Endothelial cell of umbilical vein (primary cell): Measurements from ENCODE around the gene CFAP77. TPM values are rescaled to one million over a fixed set of nuclear protein-coding genes. Genes with fewer than 3 reads are reported as not detected.

Source experiments
- Bru-seq: library from RNA; stranded (reverse); fragments of 400-500 nt; gene quantifications from one replicate; lab custom pipeline; 2021; lab: Mats Ljungman, UMichigan
- BruChase-seq, 2 experiments: library from RNA; stranded (reverse); fragments of 400-500 nt; gene quantifications; one replicate each; lab custom pipeline; 2021; lab: Mats Ljungman, UMichigan
- BruUV-seq: library from RNA; stranded (reverse); fragments of 400-500 nt; replicated peaks from 2 replicates; lab custom pipeline; 2021; lab: Mats Ljungman, UMichigan
- CTCF ChIA-PET: fragments of 300-600, 350-600 bp; sonication (Branson Sonifier 250); formaldehyde crosslinking; loops from one replicate; lab custom pipeline; 2021; ENCODE audit warnings: antibody characterized with exemption, inconsistent platforms; lab: Charles Lee
- POLR2A ChIA-PET: fragments of 300-600, 350-600 bp; sonication (Branson Sonifier 250); formaldehyde crosslinking; loops from one replicate; lab custom pipeline; 2021; ENCODE audit warnings: antibody characterized with exemption, inconsistent platforms; lab: Charles Lee
- DNase-seq: peaks from one replicate; pipeline ENCODE4 v3.0.0-alpha.2; 2011; ENCODE audit warnings: low read depth, low spot score
- FAIRE-seq: peaks from 2 replicates; lab custom pipeline; 2011; peaks lifted over from hg19 to GRCh38; lab: Jason Lieb, UNC
- H2AFZ ChIP-seq: 2 replicates; pipeline ENCODE4 v1.6.0; 2012; ENCODE audit warnings: low read depth, low read length, control low read depth, inconsistent platforms
- H3K27ac ChIP-seq: 2 replicates; pipeline ENCODE4 v1.5.1; 2011; ENCODE audit warnings: low read depth, mild to moderate bottlenecking, control low read depth, low read length, moderate library complexity; ENCODE audit not compliant: insufficient read depth
- H3K27me3 ChIP-seq, 2 experiments: 2 replicates each; pipeline versions ENCODE4 v1.6.0 to v1.6.1; 2011; ENCODE audit warnings: low read length in 2 of 2, mixed read lengths in 1 of 2; ENCODE audit not compliant: control insufficient read depth in 2 of 2, insufficient read depth in 2 of 2
- H3K36me3 ChIP-seq, 2 experiments: 2 replicates in 1 of 2; 3 replicates in 1 of 2; pipeline ENCODE4 v1.5.1; 2011; ENCODE audit warnings: low read length in 2 of 2, mild to moderate bottlenecking in 1 of 2, moderate library complexity in 1 of 2; ENCODE audit not compliant: control insufficient read depth in 2 of 2, insufficient read depth in 2 of 2; ENCODE audit errors: extremely low read depth in 1 of 2
- H3K4me1 ChIP-seq: 3 replicates; pipeline ENCODE4 v1.5.1; 2011; ENCODE audit warnings: mild to moderate bottlenecking, low read length; ENCODE audit not compliant: control insufficient read depth, insufficient read depth; ENCODE audit errors: extremely low read depth
- H3K4me2 ChIP-seq: 2 replicates; pipeline ENCODE4 v1.6.1; 2011; ENCODE audit warnings: low read length, control low read depth, mixed read lengths; ENCODE audit not compliant: insufficient read depth
- H3K4me3 ChIP-seq, 3 experiments: fragments of 200-600 bp in 1 of 3; sonication (generic), shearing (Covaris generic) in 1 of 3; replicated peaks in 1 of 3; 2 replicates each; pipeline ENCODE4 v1.5.1; 2011 to 2016; ENCODE audit warnings: control low read depth in 3 of 3, low read length in 3 of 3, mild to moderate bottlenecking in 2 of 3, inconsistent platforms in 1 of 3, low read depth in 1 of 3, moderate library complexity in 1 of 3; ENCODE audit not compliant: insufficient read depth in 1 of 3
- H3K79me2 ChIP-seq: 2 replicates; pipeline ENCODE4 v1.6.0; 2012; ENCODE audit warnings: low read length, inconsistent platforms; ENCODE audit not compliant: control insufficient read depth, insufficient read depth
- H3K9ac ChIP-seq: replicated peaks from 2 replicates; pipeline ENCODE3; 2011; ENCODE audit warnings: low read length, control low read depth; ENCODE audit not compliant: insufficient read depth; ENCODE audit errors: extremely low read depth
- H3K9me1 ChIP-seq: replicated peaks from 3 replicates; pipeline ENCODE4 v1.6.0; 2011; ENCODE audit warnings: mild to moderate bottlenecking, low read length; ENCODE audit not compliant: control insufficient read depth, insufficient read depth; ENCODE audit errors: extremely low read depth
- H3K9me3 ChIP-seq: replicated peaks from 2 replicates; pipeline ENCODE4 v1.5.1; 2012; ENCODE audit warnings: low read length, inconsistent platforms; ENCODE audit not compliant: control insufficient read depth, insufficient read depth
- H4K20me1 ChIP-seq: replicated peaks from 2 replicates; pipeline ENCODE3; 2011; ENCODE audit warnings: mild to moderate bottlenecking, low read length; ENCODE audit not compliant: control insufficient read depth, insufficient read depth; ENCODE audit errors: extremely low read depth
- EZH2 ChIP-seq: IDR thresholded peaks from 2 replicates; pipeline ENCODE4 v1.6.1; 2012; ENCODE audit warnings: borderline replicate concordance, low read depth, mild to moderate bottlenecking, moderate library complexity, low read length, inconsistent platforms; ENCODE audit not compliant: severe bottlenecking
- FOS ChIP-seq: IDR thresholded peaks from 2 replicates; pipeline ENCODE4 v1.6.1; 2011; ENCODE audit warnings: mild to moderate bottlenecking, low read length, moderate library complexity, borderline replicate concordance; ENCODE audit not compliant: insufficient read depth
- GATA2 ChIP-seq: IDR thresholded peaks from 2 replicates; pipeline ENCODE4 v1.7.0; 2011; ENCODE audit warnings: low read depth, mild to moderate bottlenecking, moderate library complexity, mixed read lengths, low read length; ENCODE audit not compliant: insufficient read length, insufficient read depth
- MYC ChIP-seq: IDR thresholded peaks from one replicate; pipeline ENCODE4 v1.6.1; 2011; ENCODE audit warnings: mild to moderate bottlenecking, low read depth, low read length
- POLR2A ChIP-seq: IDR thresholded peaks from 2 replicates; pipeline ENCODE4 v1.6.1; 2012; ENCODE audit warnings: low read depth, mild to moderate bottlenecking, control low read depth, low read length
- POLR2AphosphoS5 ChIP-seq: IDR thresholded peaks from 2 replicates; pipeline ENCODE4 v1.6.1; 2012; ENCODE audit warnings: low read depth, mild to moderate bottlenecking, control low read depth, low read length, moderate library complexity; ENCODE audit not compliant: insufficient read depth
- dilution Hi-C: fragments of 300-500 bp; cut with MboI; formaldehyde crosslinking; loops from one replicate; pipeline ENCODE4 v1.15.0; 2019; ENCODE audit warnings: low sequenced_read_pairs; ENCODE audit not compliant: extremely low pct_ligation_motif_present
- intact Hi-C: fragments of 100-400 bp; cut with micrococcal nuclease; formaldehyde crosslinking; loops from one replicate; pipeline ENCODE4 v1.10.0; 2022
- long read RNA-seq: library from polyadenylated mRNA; stranded (forward); transcript quantifications from one replicate; pipeline ENCODE4 v2.0.0, GENCODE V29; 2021
- polyA minus RNA-seq, 3 experiments: library from RNA; depleted of rRNA, polyadenylated mRNA; stranded (reverse); fragments of >200 nt; gene quantifications; 1 replicate in 1 of 3; 2 replicates in 2 of 3; pipeline ENCODE4 v1.2.3, GENCODE V29; 2011
- polyA plus RNA-seq, 4 experiments: library from polyadenylated mRNA; depleted of rRNA in 3 of 4; stranded (reverse) in 3 of 4; unstranded in 1 of 4; fragments of >200 nt; gene quantifications; 2 replicates each; pipeline versions ENCODE4 v1.2.1 to v1.2.3, GENCODE V29; 2011 to 2012; ENCODE audit warnings: missing spikeins in 1 of 4
- total RNA-seq: library from RNA; stranded (reverse); gene quantifications from 2 replicates; pipeline ENCODE4 v1.2.3, GENCODE V29; 2021
- TF ChIP-seq, protein P1 (sequence below), 2 donors: IDR thresholded peaks; 1 replicate in 1 of 2; 2 replicates in 1 of 2; pipeline ENCODE4 v1.5.1; 2011; ENCODE audit warnings: low read length in 2 of 2, mild to moderate bottlenecking in 2 of 2, moderate library complexity in 2 of 2, control low read depth in 1 of 2, inconsistent platforms in 1 of 2, low read depth in 1 of 2; ENCODE audit not compliant: insufficient read depth in 1 of 2; ENCODE audit errors: extremely low read depth in 1 of 2
- TF ChIP-seq, protein P2 (sequence below): IDR thresholded peaks from 2 replicates; pipeline ENCODE4 v1.6.1; 2011; ENCODE audit not compliant: insufficient read depth, insufficient read length

Gene CFAP77
- total RNA-seq (not detected in 2 replicates), polyA plus RNA-seq (0.14 TPM in 1 of 2 replicates, not detected in the other), polyA minus RNA-seq (not detected in 2 replicates), Bru-seq, nascent RNA (percentile 13 among the genes with signal in this experiment), BruChase-seq, experiment 1, labeled RNA remaining after a 6-hour chase (percentile 13 among the genes with signal in this experiment), BruChase-seq, experiment 2, labeled RNA remaining after a 2-hour chase (percentile 19 among the genes with signal in this experiment)
- polyA plus RNA-seq (2011; cell fraction: cytosol; rRNA removed), result 0.07 TPM in 1 of 2 replicates, not detected in the other
- polyA plus RNA-seq (2011; cell fraction: nucleus; rRNA removed), result not detected in 2 replicates
- not detected in 2 replicates for polyA plus RNA-seq (2012)
- polyA minus RNA-seq (2011; cell fraction: cytosol; rRNA and poly(A)+ RNA removed), result not detected
- polyA minus RNA-seq (2011; cell fraction: nucleus; rRNA and poly(A)+ RNA removed), result not detected in 2 replicates
- long read RNA-seq, result 0 reads

DNA sequence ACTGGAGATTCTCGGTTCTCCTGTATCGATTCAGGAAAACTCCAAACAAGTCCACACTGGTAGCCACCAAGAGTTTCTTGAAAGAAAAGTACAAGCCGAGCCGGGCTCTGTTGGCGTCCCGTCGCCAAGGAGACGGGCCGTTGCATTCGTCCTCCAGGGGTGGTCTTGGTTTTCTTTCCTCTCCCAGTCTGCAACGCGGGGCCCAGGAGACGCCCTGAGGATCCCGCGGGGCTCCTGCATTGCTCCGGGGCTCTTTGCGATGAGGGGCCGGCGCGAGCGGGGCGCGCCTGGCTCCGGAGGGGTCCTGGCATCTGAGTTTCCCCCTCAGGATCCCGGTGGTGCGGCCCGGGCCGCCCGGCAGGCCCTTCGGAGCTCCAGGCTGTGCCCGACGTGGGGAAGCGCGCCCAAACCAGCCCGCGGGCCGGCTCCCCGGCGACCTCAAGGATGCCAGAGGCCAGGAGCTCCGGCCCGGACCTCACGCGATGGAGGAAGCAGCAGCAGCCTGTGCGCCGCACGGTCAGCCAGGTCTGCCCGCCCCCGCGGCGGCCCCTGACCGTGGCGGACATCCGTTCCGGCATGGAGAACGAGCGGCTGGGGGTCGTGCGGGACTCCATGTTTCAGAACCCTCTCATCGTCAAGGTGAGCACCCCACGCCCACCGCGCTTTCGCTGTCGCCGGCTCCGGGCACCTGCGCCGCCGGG is at the start of gene CFAP77:
Gene CFAP77, plus strand, starts transcription at position 384 of the 701 bp plus-strand sequence. Its CDS starts 61 bp downstream, at position 445.
- H3K4me2 ChIP-seq, result peak within 1 kb of the TSS; percentile 59
- peak; percentile 52 for DNase-seq

DNA sequence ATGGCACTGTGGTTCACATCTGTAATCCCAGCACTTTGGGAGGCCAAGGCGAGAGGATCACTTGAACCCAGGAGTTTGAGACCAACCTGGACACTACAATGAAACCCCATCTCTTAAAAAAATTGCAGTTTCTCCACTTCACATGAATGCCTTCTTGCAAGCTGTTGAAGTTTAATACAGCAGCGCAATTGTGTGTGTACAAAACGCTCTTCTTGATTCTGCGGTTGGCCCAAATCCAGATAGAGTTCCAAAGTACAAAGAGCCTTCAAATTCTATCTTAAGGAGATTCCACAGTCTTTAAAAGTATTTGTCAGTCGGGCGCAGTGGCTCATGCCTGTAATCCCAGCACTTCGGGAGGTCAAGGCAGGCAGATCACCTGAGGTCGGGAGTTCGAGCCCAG is 45.9 kb upstream of the CFAP77 start:
- H3K27ac ChIP-seq, result no peak overlapping the region
- H3K36me3 ChIP-seq, result no peaks in the 10 kb centered on the region
- H3K9me3 ChIP-seq, result no peaks in the 10 kb centered on the region
- ChIA-PET CTCF (interaction anchor here (0.7 kb wide), 1 partner anchor 10 kb away, joined by 5 read pairs; no protein-coding TSS in a partner anchor), POLR2A (no interaction called here)
- H2AFZ ChIP-seq, result no peak overlapping the region
- no peaks in the 10 kb centered on the region for H3K27me3 ChIP-seq
- intact Hi-C loops, result no loop called here
- TF ChIP-seq POLR2AphosphoS5, result no peak
- TF ChIP-seq POLR2A, result no peak
- TF ChIP-seq MYC, result no peak
- TF ChIP-seq, protein P1, sequence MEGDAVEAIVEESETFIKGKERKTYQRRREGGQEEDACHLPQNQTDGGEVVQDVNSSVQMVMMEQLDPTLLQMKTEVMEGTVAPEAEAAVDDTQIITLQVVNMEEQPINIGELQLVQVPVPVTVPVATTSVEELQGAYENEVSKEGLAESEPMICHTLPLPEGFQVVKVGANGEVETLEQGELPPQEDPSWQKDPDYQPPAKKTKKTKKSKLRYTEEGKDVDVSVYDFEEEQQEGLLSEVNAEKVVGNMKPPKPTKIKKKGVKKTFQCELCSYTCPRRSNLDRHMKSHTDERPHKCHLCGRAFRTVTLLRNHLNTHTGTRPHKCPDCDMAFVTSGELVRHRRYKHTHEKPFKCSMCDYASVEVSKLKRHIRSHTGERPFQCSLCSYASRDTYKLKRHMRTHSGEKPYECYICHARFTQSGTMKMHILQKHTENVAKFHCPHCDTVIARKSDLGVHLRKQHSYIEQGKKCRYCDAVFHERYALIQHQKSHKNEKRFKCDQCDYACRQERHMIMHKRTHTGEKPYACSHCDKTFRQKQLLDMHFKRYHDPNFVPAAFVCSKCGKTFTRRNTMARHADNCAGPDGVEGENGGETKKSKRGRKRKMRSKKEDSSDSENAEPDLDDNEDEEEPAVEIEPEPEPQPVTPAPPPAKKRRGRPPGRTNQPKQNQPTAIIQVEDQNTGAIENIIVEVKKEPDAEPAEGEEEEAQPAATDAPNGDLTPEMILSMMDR (IDR thresholded peaks at IDR 0.05; ENCODE audit: extremely low read depth in 1 of 2, insufficient read depth in 1 of 2, low read depth in 1 of 2, low read length in 2 of 2), result no peak
- TF ChIP-seq EZH2, result no peak
- TF ChIP-seq, protein P2, sequence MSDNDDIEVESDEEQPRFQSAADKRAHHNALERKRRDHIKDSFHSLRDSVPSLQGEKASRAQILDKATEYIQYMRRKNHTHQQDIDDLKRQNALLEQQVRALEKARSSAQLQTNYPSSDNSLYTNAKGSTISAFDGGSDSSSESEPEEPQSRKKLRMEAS, result no peak
- no peak for TF ChIP-seq GATA2
- DNase-seq, result no peak
- BruUV-seq, result no TSS peak
- no peaks in the 10 kb centered on the region for H4K20me1 ChIP-seq
- dilution Hi-C loops, result no loop called here
- H3K9ac ChIP-seq, result no peak overlapping the region
- no peak for FAIRE-seq
- H3K4me1 ChIP-seq, result peaks cover 5% of the 10 kb centered on the region
- no peaks in the 10 kb centered on the region for H3K79me2 ChIP-seq
- H3K4me3 ChIP-seq, result no peak overlapping the region
- H3K4me2 ChIP-seq, result no peak overlapping the region
- H3K9me1 ChIP-seq, result no peaks in the 10 kb centered on the region

More for the DNA sequence above, at the start of gene CFAP77:
- Histone ChIP-seq H3K4me3 (peak within 1 kb of the TSS in 2 of 3 experiments; percentile 45 to 48), H4K20me1 (no peaks in the 10 kb centered on the region), H2AFZ (peak within 1 kb of the TSS; percentile 92), H3K79me2 (peaks cover 5% of the 10 kb centered on the region), H3K9ac (peak within 1 kb of the TSS; percentile 81), H3K9me3 (no peaks in the 10 kb centered on the region), H3K9me1 (no peaks in the 10 kb centered on the region), H3K36me3 (no peaks in the 10 kb centered on the region), H3K4me1 (peaks cover 13% of the 10 kb centered on the region), H3K27ac (peak within 1 kb of the TSS; percentile 36), H3K27me3 (peaks cover 17 to 35% of the 10 kb centered on the region in 2 experiments)
- dilution Hi-C loops, result no loop called here
- peak; percentile 84 for FAIRE-seq
- CTCF ChIA-PET, result interaction anchor here (0.7 to 1.9 kb wide), 5 partner anchors 22 to 492 kb away, joined by 3 to 11 read pairs (median 4); no protein-coding TSS in a partner anchor
- TF ChIP-seq GATA2 (no peak), FOS (no peak), MYC (no peak), POLR2A (no peak), POLR2AphosphoS5 (peak; percentile 39)
- POLR2A ChIA-PET, result interaction anchor here (0.6 kb wide), 1 partner anchor 281 kb away, joined by 5 read pairs; no protein-coding TSS in a partner anchor
- BruUV-seq, result no TSS peak
- intact Hi-C loops, result loop anchor here (5.0 kb wide), 2 partner anchors 58 to 262 kb away; partner anchors contain the start of genes GTF3C4 and SETX
